Activated CD4-positive, alpha-beta memory T cell treated with anti-CD3 and anti-CD28 coated beads, Interleukin-2, amount 10 ng/mL, durations not matched to agents 7 days and 5 days (primary cell): ENCODE results near the gene NLN. TPM values are rescaled to one million over a fixed set of nuclear protein-coding genes. Genes with fewer than 3 reads are reported as not detected.
A peak's percentile ranks its signal among the peaks of the same experiment; 100 is the strongest.
"Not testable (repeated sequence)": the region's sequence is repeated elsewhere in the genome, so short reads cannot be mapped to it uniquely, and the experiment has no call there.

Experiments used
- CTCF ChIA-PET: fragments of 350-600 bp; sonication (Branson Sonifier 250); formaldehyde crosslinking; loops from one replicate; lab custom pipeline; 2021; ENCODE audit warnings: antibody characterized with exemption, inconsistent platforms; lab: Charles Lee
- POLR2A ChIA-PET: fragments of 350-600 bp; sonication (Branson Sonifier 250); formaldehyde crosslinking; loops from one replicate; lab custom pipeline; 2021; ENCODE audit warnings: antibody characterized with exemption; lab: Charles Lee
- DNase-seq: peaks from one replicate; pipeline ENCODE4 v3.0.0-alpha.2; 2020
- H3K27ac Mint-ChIP-seq: one replicate; pipeline ENCODE4 v1.8.0; 2021; ENCODE audit warnings: mild to moderate bottlenecking, mixed read lengths
- H3K27me3 Mint-ChIP-seq: one replicate; pipeline ENCODE4 v1.8.0; 2021; ENCODE audit warnings: mixed read lengths
- H3K36me3 Mint-ChIP-seq: one replicate; pipeline ENCODE4 v1.8.0; 2021; ENCODE audit warnings: low read depth, mixed read lengths
- H3K4me1 Mint-ChIP-seq: one replicate; pipeline ENCODE4 v1.8.0; 2021; ENCODE audit warnings: mixed read lengths
- H3K4me3 Mint-ChIP-seq: one replicate; pipeline ENCODE4 v1.8.0; 2021; ENCODE audit warnings: mild to moderate bottlenecking, mixed read lengths
- H3K9me3 Mint-ChIP-seq: one replicate; pipeline ENCODE4 v1.8.0; 2021; ENCODE audit warnings: mixed read lengths
- total RNA-seq, 2 experiments: library from RNA; stranded (reverse); gene quantifications; one replicate each; pipeline ENCODE4 v1.2.3, GENCODE V29; 2021

Gene NLN
- 1 to 10 TPM; 7.6 to 8.0 TPM for total RNA-seq

- no peaks in the 10 kb centered on the region for H3K9me3 Mint-ChIP-seq
- peak within 1 kb of the TSS; percentile 81 for H3K4me3 Mint-ChIP-seq
- peaks cover 40% of the 10 kb centered on the region for H3K4me1 Mint-ChIP-seq
- ChIA-PET CTCF (interaction anchor here (1.2 to 1.4 kb wide), 2 partner anchors 98 to 247 kb away, joined by 3 to 5 read pairs; partner anchors contain the start of gene TRIM23), POLR2A (interaction anchor here (0.7 to 4.0 kb wide), 11 partner anchors 12 to 687 kb away, joined by 3 to 39 read pairs (median 4); partner anchors contain the start of genes CENPK, ERBIN, PPWD1 and SHLD3)
- no peaks in the 10 kb centered on the region for H3K27me3 Mint-ChIP-seq
- DNase-seq: peak; percentile 87
- peaks cover 7% of the 10 kb centered on the region for H3K36me3 Mint-ChIP-seq
- peak within 1 kb of the TSS; percentile 77 for H3K27ac Mint-ChIP-seq
Observed at GRCh38 chr5:65721720-65722574, at the start of gene NLN, which contains the start of gene SGTB. NLN (plus strand) TSS chr5:65722205; CDS start chr5:65722374, 169 bp downstream. SGTB (minus strand) TSS chr5:65722109; CDS start chr5:65720807, 1,302 bp downstream.

DNA sequence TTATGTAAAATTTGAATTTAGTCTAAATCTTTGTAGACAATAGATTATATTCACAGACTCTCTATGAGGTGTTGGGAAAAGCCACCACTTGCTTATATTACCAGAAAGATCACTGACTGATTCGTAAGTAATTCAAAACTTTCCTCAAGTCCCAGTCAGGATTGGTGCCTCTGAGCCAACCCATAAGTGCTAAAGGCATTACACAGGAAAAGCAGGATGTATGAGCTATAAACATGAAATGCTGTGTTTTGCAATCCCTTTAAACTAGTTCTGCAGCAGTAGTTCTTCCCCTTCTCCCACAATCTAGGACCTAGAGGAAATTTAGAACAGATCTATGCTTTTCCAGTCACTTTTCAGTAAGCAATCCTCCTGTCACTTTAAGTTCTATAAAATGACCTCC is 49.2 kb upstream of the NLN start:
- Mint-ChIP-seq H3K9me3 (no peaks in the 10 kb centered on the region), H3K27ac (no peak overlapping the region), H3K36me3 (peaks cover 32% of the 10 kb centered on the region), H3K4me1 (no peaks in the 10 kb centered on the region), H3K27me3 (no peaks in the 10 kb centered on the region), H3K4me3 (no peak overlapping the region)
- no peak for DNase-seq
- CTCF ChIA-PET: interaction anchor here (1.6 kb wide), 1 partner anchor 22 kb away, joined by 3 read pairs; no protein-coding TSS in a partner anchor
- POLR2A ChIA-PET: no interaction called here

GRCh38 chr5:65674749-65675148 is 47.3 kb upstream of the NLN start:
- no peak for DNase-seq
- Mint-ChIP-seq H3K4me1 (no peaks in the 10 kb centered on the region), H3K4me3 (no peak overlapping the region), H3K27me3 (no peaks in the 10 kb centered on the region), H3K9me3 (no peaks in the 10 kb centered on the region), H3K27ac (no peak overlapping the region), H3K36me3 (peaks cover 51% of the 10 kb centered on the region)
- CTCF ChIA-PET: no interaction called here
- POLR2A ChIA-PET: no interaction called here

GRCh38 chr5:65676056-65676455 is 45.9 kb upstream of the NLN start:
- peaks cover 63% of the 10 kb centered on the region for H3K36me3 Mint-ChIP-seq
- H3K27me3 Mint-ChIP-seq, H3K4me3 Mint-ChIP-seq, POLR2A ChIA-PET, H3K9me3 Mint-ChIP-seq, DNase-seq, H3K4me1 Mint-ChIP-seq, H3K27ac Mint-ChIP-seq, CTCF ChIA-PET: not testable (repeated sequence)

DNA sequence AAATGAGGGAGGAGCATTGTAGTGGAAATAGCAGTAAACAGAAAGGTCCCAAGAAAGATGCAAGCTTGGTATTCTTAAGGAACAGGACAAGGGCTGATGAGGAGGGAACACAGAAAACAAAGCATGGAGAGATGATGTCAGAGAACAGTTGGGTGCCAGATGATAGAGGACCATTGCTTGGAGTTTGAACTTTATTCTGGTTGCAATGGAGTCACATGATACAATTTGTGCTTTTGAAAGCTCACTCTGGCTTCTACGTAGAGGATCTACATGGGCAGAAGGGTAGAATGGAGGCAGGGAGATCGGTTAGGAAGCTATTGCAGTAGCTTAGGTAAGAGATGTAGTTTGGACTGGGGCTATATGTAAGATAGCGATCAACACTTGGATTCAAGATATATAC is 39.9 kb upstream of the NLN start:
- no peaks in the 10 kb centered on the region for H3K9me3 Mint-ChIP-seq
- peaks cover 62% of the 10 kb centered on the region for H3K36me3 Mint-ChIP-seq
- H3K4me3 Mint-ChIP-seq: no peak overlapping the region
- ChIA-PET CTCF (no interaction called here), POLR2A (no interaction called here)
- H3K27ac Mint-ChIP-seq: no peak overlapping the region
- no peaks in the 10 kb centered on the region for H3K4me1 Mint-ChIP-seq
- no peak for DNase-seq
- H3K27me3 Mint-ChIP-seq: no peaks in the 10 kb centered on the region

- ChIA-PET POLR2A (no interaction called here), CTCF (no interaction called here)
- Mint-ChIP-seq H3K27ac (no peak overlapping the region), H3K9me3 (no peaks in the 10 kb centered on the region), H3K4me3 (no peak overlapping the region), H3K4me1 (no peaks in the 10 kb centered on the region), H3K27me3 (no peaks in the 10 kb centered on the region), H3K36me3 (peaks cover 17% of the 10 kb centered on the region)
- no peak for DNase-seq
Observed at GRCh38 chr5:65693121-65693520, 28.9 kb upstream of the NLN start.

DNA sequence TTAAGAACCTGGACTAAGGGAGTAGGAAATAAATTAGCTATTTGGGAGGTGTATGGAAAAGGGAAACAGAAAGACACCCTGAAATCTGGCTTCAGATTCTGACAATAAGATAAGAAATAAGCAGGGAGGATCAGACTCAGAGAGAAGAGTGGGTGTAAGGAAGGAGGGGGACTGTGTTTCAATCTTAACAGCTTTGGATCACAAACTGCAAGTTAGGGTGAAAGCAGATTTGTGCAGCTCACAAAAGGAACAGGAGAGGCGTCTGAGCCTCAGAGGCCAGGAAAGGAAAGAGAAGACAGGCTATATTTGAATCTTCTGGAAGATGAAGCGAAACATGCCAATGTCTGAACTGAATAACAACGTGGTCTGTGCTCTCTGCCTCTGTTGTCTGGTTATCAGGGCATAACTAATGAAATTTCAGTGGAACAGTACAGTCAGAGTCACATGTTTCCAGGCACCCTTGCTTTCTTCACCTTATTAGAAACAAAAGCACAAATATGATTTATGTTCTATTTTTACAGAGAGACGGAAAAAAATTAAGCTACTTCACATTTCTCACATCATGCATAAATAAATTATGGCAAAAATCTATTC is 26.7 kb upstream of the NLN start:
- Mint-ChIP-seq H3K27me3 (no peaks in the 10 kb centered on the region), H3K4me3 (no peak overlapping the region), H3K36me3 (peaks cover 27% of the 10 kb centered on the region), H3K27ac (no peak overlapping the region), H3K9me3 (no peaks in the 10 kb centered on the region), H3K4me1 (no peaks in the 10 kb centered on the region)
- POLR2A ChIA-PET: no interaction called here
- CTCF ChIA-PET: no interaction called here
- no peak for DNase-seq

DNA sequence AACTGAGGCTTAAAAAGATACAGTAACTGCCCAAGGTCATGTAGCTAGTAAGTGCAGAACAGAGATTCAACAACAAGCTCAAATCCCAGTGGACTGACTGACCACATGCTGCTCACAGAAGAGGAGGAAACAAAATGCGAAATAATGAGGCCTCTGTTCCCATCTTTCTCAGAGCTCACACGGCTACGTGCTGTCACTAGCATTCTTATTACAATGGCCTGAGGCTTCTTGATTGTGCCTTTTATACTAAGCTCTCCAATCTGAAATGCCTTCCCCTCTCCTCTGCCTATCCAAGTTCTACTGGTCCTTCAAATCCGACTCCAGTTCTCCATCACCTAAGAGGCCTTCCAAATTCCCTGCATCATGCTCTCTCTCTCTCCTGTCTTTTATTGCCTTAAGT is 26.1 kb upstream of the NLN start:
- H3K27me3 Mint-ChIP-seq: no peaks in the 10 kb centered on the region
- ChIA-PET POLR2A (no interaction called here), CTCF (no interaction called here)
- no peak overlapping the region for H3K4me3 Mint-ChIP-seq
- H3K36me3 Mint-ChIP-seq: peaks cover 22% of the 10 kb centered on the region
- no peak overlapping the region for H3K27ac Mint-ChIP-seq
- H3K9me3 Mint-ChIP-seq: no peaks in the 10 kb centered on the region
- H3K4me1 Mint-ChIP-seq: no peaks in the 10 kb centered on the region
- no peak for DNase-seq

GRCh38 chr5:65696892-65697291 is 25.1 kb upstream of the NLN start:
- Mint-ChIP-seq H3K27ac (no peak overlapping the region), H3K4me1 (no peaks in the 10 kb centered on the region), H3K36me3 (peaks cover 19% of the 10 kb centered on the region), H3K27me3 (no peaks in the 10 kb centered on the region), H3K4me3 (no peak overlapping the region), H3K9me3 (no peaks in the 10 kb centered on the region)
- CTCF ChIA-PET: no interaction called here
- DNase-seq: no peak
- POLR2A ChIA-PET: no interaction called here

GRCh38 chr5:65699338-65699737 is 22.7 kb upstream of the NLN start:
- Mint-ChIP-seq H3K4me3 (no peak overlapping the region), H3K9me3 (no peaks in the 10 kb centered on the region), H3K36me3 (peaks cover 30% of the 10 kb centered on the region), H3K27ac (no peak overlapping the region), H3K27me3 (no peaks in the 10 kb centered on the region), H3K4me1 (no peaks in the 10 kb centered on the region)
- ChIA-PET CTCF (no interaction called here), POLR2A (no interaction called here)
- DNase-seq: no peak

DNA sequence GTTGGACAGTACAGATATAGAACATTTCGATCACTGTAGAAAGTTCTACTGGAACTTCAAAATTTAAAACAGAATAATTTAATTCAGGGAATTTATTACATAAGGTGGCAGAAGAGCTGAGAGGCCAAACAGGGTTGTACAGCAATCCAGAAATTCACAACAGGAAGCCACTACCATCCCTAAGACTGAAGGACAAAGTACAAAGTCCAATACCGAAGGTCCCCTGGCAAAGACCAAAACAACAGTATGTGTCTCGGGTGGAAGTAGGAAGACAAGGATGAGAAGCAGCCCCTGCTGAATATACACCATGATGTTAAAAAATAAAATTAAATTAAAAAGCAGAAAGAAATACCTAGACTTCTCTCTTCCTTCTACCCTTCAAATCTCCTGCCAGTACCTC is 20.0 kb upstream of the NLN start:
- CTCF ChIA-PET: no interaction called here
- no peak overlapping the region for H3K4me3 Mint-ChIP-seq
- no peaks in the 10 kb centered on the region for H3K9me3 Mint-ChIP-seq
- no peak for DNase-seq
- POLR2A ChIA-PET: no interaction called here
- H3K27me3 Mint-ChIP-seq: no peaks in the 10 kb centered on the region
- peaks cover 34% of the 10 kb centered on the region for H3K36me3 Mint-ChIP-seq
- H3K4me1 Mint-ChIP-seq: peaks cover 2% of the 10 kb centered on the region
- H3K27ac Mint-ChIP-seq: no peak overlapping the region

GRCh38 chr5:65704621-65705239 is 17.3 kb upstream of the NLN start:
- Mint-ChIP-seq H3K9me3 (no peaks in the 10 kb centered on the region), H3K4me1 (peaks cover 2% of the 10 kb centered on the region), H3K36me3 (peaks cover 27% of the 10 kb centered on the region), H3K27ac (no peak overlapping the region), H3K4me3 (no peak overlapping the region), H3K27me3 (no peaks in the 10 kb centered on the region)
- no peak for DNase-seq
- ChIA-PET POLR2A (no interaction called here), CTCF (no interaction called here)

DNA sequence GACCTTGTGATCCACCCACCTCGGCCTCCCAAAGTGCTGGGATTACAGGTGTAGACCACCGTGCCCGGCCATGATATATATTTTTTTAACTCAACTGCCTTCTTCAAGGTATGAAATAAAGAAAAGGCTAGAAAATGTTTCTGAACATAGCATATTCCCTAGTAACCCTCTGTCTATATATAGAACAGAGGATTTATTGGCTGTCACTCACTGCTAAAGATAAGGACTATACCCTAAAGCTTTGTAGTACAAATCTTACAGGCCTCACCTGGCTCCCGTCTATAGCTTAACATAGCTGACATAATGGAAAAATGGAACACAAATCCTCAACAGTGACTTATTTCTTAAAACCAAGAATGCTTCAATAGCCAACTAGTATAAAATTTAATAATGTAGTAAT is 14.3 kb upstream of the NLN start:
- Mint-ChIP-seq H3K27me3 (no peaks in the 10 kb centered on the region), H3K36me3 (peaks cover 28% of the 10 kb centered on the region), H3K9me3 (no peaks in the 10 kb centered on the region), H3K4me1 (peaks cover 2% of the 10 kb centered on the region), H3K4me3 (no peak overlapping the region), H3K27ac (no peak overlapping the region)
- DNase-seq: no peak
- ChIA-PET POLR2A (no interaction called here), CTCF (no interaction called here)
